Activated CD8-positive, alpha-beta memory T cell treated with anti-CD3 and anti-CD28 coated beads for 36 hours (primary cell): ENCODE results near the gene MLLT3. TPM values are rescaled to one million over a fixed set of nuclear protein-coding genes. Genes with fewer than 3 reads are reported as not detected.

Experiments used
- CTCF ChIA-PET: fragments of 350-600 bp; sonication (Branson Sonifier 250); formaldehyde crosslinking; loops from one replicate; lab custom pipeline; 2021; ENCODE audit warnings: antibody characterized with exemption; lab: Charles Lee
- POLR2A ChIA-PET: fragments of 350-600 bp; sonication (Branson Sonifier 250); formaldehyde crosslinking; loops from one replicate; lab custom pipeline; 2021; ENCODE audit warnings: antibody characterized with exemption; lab: Charles Lee
- total RNA-seq, 2 experiments: library from RNA; stranded (reverse); gene quantifications; one replicate each; pipeline ENCODE4 v1.2.3, GENCODE V29; 2021

MLLT3 gene
- total RNA-seq, 2 experiments from 2014 or later, result 41.5 to 41.8 TPM

DNA sequence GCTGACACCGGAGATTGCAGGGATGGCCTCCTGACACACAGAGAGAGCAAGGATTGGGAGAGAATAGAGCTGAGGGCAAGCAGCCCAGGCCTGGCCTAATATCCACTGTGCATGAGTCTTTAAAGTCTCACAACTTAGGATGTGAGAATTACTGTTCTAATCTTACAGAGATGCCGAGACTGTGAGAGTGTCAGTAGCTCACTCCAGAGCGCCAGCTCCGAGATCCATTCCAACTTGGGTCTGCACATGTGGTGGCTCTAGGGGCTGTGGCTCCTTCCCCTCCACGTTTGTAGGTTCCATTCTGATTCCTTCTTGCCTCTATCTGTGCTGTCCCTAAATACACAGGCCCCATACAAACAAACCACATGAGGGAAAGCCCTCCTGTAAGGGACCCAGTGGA, 304.6 kb downstream of the MLLT3 start:
- CTCF ChIA-PET, result no interaction called here
- POLR2A ChIA-PET, result no interaction called here

GRCh38 chr9:20316372-20316771, 305.9 kb downstream of the MLLT3 start:
- ChIA-PET CTCF (interaction anchor here (0.7 kb wide), 1 partner anchor 25 kb away, joined by 3 read pairs; no protein-coding TSS in a partner anchor), POLR2A (no interaction called here)

DNA sequence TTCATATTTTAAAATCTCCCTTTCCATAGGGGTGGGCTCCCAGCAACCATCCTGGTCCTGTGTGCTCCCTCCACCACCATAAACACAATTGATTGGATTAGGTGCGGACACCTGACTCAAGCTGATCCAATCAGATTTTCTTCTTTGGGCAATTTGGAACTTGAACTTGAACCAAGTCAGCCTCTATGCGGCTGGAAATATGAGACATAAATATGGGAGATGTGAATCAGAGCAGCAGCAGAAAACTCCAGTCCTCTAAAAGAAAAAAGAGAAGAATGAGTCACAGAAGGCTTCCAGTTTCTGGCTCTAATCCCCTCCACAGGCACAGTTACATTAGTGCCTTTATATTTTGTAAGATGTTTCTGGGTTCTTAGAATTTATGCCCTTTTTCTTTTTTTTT, 306.6 kb downstream of the MLLT3 start:
- ChIA-PET POLR2A (interaction anchor here (1.0 kb wide), 1 partner anchor 107 kb away, joined by 4 read pairs; no protein-coding TSS in a partner anchor), CTCF (interaction anchor here (0.7 kb wide), 1 partner anchor 25 kb away, joined by 3 read pairs; no protein-coding TSS in a partner anchor)

DNA sequence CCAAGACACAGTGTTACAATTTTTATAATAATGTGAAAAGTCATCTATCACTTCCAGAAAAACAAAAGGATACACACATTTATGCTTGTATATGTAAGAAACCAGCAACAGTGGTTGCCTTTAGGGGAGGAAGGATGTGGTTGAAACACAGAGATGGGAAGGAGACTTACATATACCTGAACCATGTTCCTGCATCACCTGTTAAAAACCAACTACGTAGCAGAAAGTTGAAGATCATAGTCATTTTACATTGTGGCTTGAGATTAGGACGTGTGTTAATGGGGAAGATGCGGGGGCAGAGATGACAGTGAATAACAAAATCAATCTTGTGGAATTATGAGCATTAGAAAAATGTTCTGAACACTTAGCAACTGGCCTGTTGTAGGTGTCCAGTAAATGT, 307.3 kb downstream of the MLLT3 start:
- ChIA-PET CTCF (no interaction called here), POLR2A (interaction anchor here (1.0 kb wide), 1 partner anchor 106 kb away, joined by 4 read pairs; no protein-coding TSS in a partner anchor)

- ChIA-PET CTCF (no interaction called here), POLR2A (no interaction called here)
These were observed 308.9 kb downstream of the MLLT3 start for GRCh38 chr9:20313415-20313814.

DNA sequence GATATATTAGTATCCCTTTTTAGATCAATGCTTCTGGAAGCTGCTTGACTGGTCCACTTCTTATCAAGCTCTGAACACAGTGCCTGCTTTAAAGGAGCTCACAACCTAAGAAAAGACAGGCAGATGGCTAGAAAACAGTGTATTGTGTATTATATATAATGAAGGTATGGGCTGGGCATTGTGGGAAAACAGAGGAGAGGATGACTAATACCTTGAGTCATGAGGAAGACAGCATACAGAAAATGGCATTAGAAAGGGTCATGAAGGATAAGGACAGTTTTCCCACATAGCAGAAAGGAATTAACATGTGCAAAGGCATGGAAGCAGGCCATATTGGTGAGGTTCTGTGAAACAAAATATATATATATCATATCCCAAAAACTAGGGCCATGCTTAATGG, 309.6 kb downstream of the MLLT3 start:
- ChIA-PET POLR2A (no interaction called here), CTCF (no interaction called here)

- ChIA-PET CTCF (no interaction called here), POLR2A (no interaction called here)
These were observed 312.3 kb downstream of the MLLT3 start for GRCh38 chr9:20310024-20310423.

- POLR2A ChIA-PET, result no interaction called here
- CTCF ChIA-PET, result no interaction called here
These were observed 313.2 kb downstream of the MLLT3 start for GRCh38 chr9:20309124-20309523.

DNA sequence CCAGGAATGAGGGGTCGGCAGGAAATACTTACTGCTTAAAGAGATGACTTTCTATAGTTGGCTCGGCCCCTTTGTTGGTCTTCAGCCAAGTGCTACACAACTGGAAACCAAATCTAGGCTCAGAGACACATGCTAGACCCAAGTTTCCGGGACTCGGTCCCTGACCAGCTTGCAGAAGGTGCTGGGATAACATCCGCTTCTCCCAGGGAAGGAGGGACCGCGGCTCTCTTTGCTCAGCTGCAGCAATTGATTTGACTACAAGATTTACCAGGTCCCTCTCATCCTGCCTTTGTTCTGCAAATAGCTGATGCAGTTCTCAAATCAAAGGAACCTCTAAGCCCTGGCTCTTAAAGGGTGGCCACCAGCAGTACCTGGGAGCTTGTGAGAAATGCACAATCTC, 314.7 kb downstream of the MLLT3 start:
- ChIA-PET CTCF (interaction anchor here (0.9 kb wide), 1 partner anchor 12 kb away, joined by 3 read pairs; no protein-coding TSS in a partner anchor), POLR2A (no interaction called here)

DNA sequence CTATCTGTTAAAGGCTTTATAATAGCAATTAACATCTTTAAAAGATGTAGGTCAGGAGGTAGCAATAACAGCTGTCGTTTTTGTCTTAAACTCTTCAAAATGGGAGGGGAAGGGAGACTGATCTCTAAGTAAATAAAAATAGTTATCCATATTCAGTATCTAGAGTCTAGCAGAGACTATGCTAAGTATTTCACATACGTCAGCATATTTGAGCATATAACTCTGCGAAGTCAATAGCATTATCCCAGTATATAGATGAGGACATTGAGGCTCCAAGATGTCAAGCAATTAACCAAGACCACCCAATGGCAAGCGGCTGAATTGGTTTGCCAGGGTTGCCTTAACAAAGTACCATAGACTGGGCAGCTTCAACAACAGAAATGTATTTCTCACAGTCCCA, 316.8 kb downstream of the MLLT3 start:
- POLR2A ChIA-PET, result no interaction called here
- CTCF ChIA-PET, result no interaction called here

GRCh38 chr9:20303996-20304395, 318.3 kb downstream of the MLLT3 start:
- ChIA-PET CTCF (no interaction called here), POLR2A (no interaction called here)

GRCh38 chr9:20303066-20303465, 319.2 kb downstream of the MLLT3 start:
- ChIA-PET CTCF (no interaction called here), POLR2A (no interaction called here)

GRCh38 chr9:20302197-20302596, 320.1 kb downstream of the MLLT3 start:
- POLR2A ChIA-PET, result no interaction called here
- CTCF ChIA-PET, result no interaction called here

- ChIA-PET CTCF (no interaction called here), POLR2A (no interaction called here)
These were observed 321.7 kb downstream of the MLLT3 start for GRCh38 chr9:20300430-20301115.

- POLR2A ChIA-PET, result no interaction called here
- CTCF ChIA-PET, result no interaction called here
These were observed 324.6 kb downstream of the MLLT3 start for GRCh38 chr9:20297646-20298084.

DNA sequence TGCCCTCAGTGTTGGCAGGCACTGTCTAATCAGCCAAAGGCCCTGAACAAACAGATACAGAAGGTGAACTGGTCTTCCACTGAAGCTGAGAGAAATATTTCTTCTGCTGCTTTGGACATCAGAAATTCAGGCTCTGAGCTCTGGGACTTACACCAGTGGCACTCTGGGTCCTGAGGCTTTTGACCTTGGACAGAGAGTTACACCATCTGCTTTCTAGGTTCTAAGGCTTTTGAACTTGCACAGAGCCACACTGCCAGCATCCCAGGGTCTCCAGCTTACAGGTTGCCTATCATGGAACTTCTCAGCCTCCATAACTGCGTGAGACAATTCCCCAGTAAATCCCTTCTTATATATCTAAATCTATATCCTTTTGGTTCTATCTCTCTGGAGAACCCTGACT, 326.7 kb downstream of the MLLT3 start:
- POLR2A ChIA-PET, result no interaction called here
- CTCF ChIA-PET, result interaction anchor here (0.5 kb wide), 1 partner anchor 343 kb away, joined by 6 read pairs; no protein-coding TSS in a partner anchor

GRCh38 chr9:20294046-20294750, 328.1 kb downstream of the MLLT3 start:
- POLR2A ChIA-PET, result no interaction called here
- CTCF ChIA-PET, result no interaction called here

- POLR2A ChIA-PET, result no interaction called here
- CTCF ChIA-PET, result no interaction called here
These were observed 330.3 kb downstream of the MLLT3 start for GRCh38 chr9:20292002-20292401.
